Liver (tissue), 3 donors: Measurements from ENCODE around the gene POC1A.

Experiments
- ATF3 ChIP-seq: IDR thresholded peaks from 2 replicates; pipeline ENCODE4 v1.6.1; 2016; ENCODE audit warnings: antibody characterized with exemption
- CTCF ChIP-seq: fragments of 150-350 bp; IDR thresholded peaks from 2 replicates; pipeline ENCODE4 v1.5.1; 2017; ENCODE audit warnings: improper control_type of control experiment, low read depth, low read length; ENCODE audit not compliant: missing input control
- FOXA1 ChIP-seq: IDR thresholded peaks from 2 replicates; pipeline ENCODE4 v1.6.1; 2016; ENCODE audit warnings: antibody characterized with exemption
- GABPA ChIP-seq, 2 donors: IDR thresholded peaks in 1 of 2; conservative IDR thresholded peaks in 1 of 2; 2 replicates each; pipeline ENCODE4 v1.6.1; 2016; ENCODE audit warnings: antibody characterized with exemption in 2 of 2, mild to moderate bottlenecking in 1 of 2, moderate library complexity in 1 of 2
- MAX ChIP-seq: IDR thresholded peaks from 2 replicates; pipeline ENCODE4 v1.6.1; 2016; ENCODE audit warnings: antibody characterized with exemption
- NR2F2 ChIP-seq: IDR thresholded peaks from 2 replicates; pipeline ENCODE4 v1.6.1; 2016; ENCODE audit warnings: antibody characterized with exemption
- RAD21 ChIP-seq, 2 donors: IDR thresholded peaks; 2 replicates each; pipeline ENCODE4 v1.6.1; 2016; ENCODE audit warnings: antibody characterized with exemption in 2 of 2, mild to moderate bottlenecking in 2 of 2
- REST ChIP-seq: IDR thresholded peaks from 2 replicates; pipeline ENCODE4 v1.6.1; 2016; ENCODE audit warnings: antibody characterized with exemption, mild to moderate bottlenecking
- RXRA ChIP-seq, 2 donors: IDR thresholded peaks; 2 replicates each; pipeline ENCODE4 v1.6.1; 2017 to 2018; ENCODE audit warnings: antibody characterized with exemption in 2 of 2, mild to moderate bottlenecking in 1 of 2
- SP1 ChIP-seq: IDR thresholded peaks from 2 replicates; pipeline ENCODE4 v1.6.1; 2018; ENCODE audit warnings: antibody characterized with exemption, mild to moderate bottlenecking
- TAF1 ChIP-seq: conservative IDR thresholded peaks from 2 replicates; pipeline ENCODE4 v1.6.1; 2016; ENCODE audit warnings: antibody characterized with exemption, mild to moderate bottlenecking
- YY1 ChIP-seq: IDR thresholded peaks from 2 replicates; pipeline ENCODE4 v1.6.1; 2016; ENCODE audit warnings: antibody characterized with exemption, mild to moderate bottlenecking
- ZBTB33 ChIP-seq: IDR thresholded peaks from 2 replicates; pipeline ENCODE4 v1.6.1; 2016; ENCODE audit warnings: antibody characterized with exemption
- donor health status: healthy.
- donor health status: healthy.

GRCh38 chr3:52177701-52178042 lies 23.4 kb upstream of the POC1A start:
- TF ChIP-seq TAF1 (peak; percentile 2), CTCF (no peak), RAD21 (IDR thresholded peaks at IDR 0.05) (no peak), YY1 (no peak), REST (no peak), RXRA (IDR thresholded peaks at IDR 0.05) (peak in 1 of 2 donors; percentile 55), SP1 (peak; percentile 2), FOXA1 (no peak), NR2F2 (no peak), ZBTB33 (no peak), ATF3 (no peak), MAX (no peak), GABPA (IDR thresholded peaks at IDR 0.05 in 1 of 2, conservative IDR thresholded peaks at IDR 0.05 in 1 of 2) (no peak)
